ENCODE results near the gene KRTAP20-1. TPM values are rescaled to one million over a fixed set of nuclear protein-coding genes. Genes with fewer than 3 reads are reported as not detected.

The KRTAP20-1 gene
- total RNA-seq, 1 donor from 2014 or later, result not detected

GRCh38 chr21:30634906-30635305, 18.7 kb downstream of the KRTAP20-1 start, which contains the start of gene KRTAP20-2:
Gene KRTAP20-2, plus strand, starts transcription at chr21:30635206. Its CDS starts 58 bp downstream, at chr21:30635264.
- intact Hi-C loops (cut with DNase I), result no loop called here
- ATAC-seq (no peak), DNase-seq (ENCODE audit: missing footprints) (no peak)

GRCh38 chr21:30638686-30639085, 22.5 kb downstream of the KRTAP20-1 start:
- no peak for ATAC-seq
- intact Hi-C loops (cut with DNase I), result no loop called here
- no peak for DNase-seq (ENCODE audit: missing footprints)

GRCh38 chr21:30642564-30642963, 26.3 kb downstream of the KRTAP20-1 start, which contains the start of gene KRTAP20-3:
Gene KRTAP20-3, plus strand, starts transcription at chr21:30642864.
- no peak for DNase-seq (ENCODE audit: missing footprints)
- intact Hi-C loops (cut with DNase I), result no loop called here

GRCh38 chr21:30646904-30647414, 30.7 kb downstream of the KRTAP20-1 start:
- no peak for DNase-seq (ENCODE audit: missing footprints)
- intact Hi-C loops (cut with DNase I), result no loop called here
- ATAC-seq, result no peak

More at GRCh38 chr21:30642564-30642963, 26.3 kb downstream of the KRTAP20-1 start, which contains the start of gene KRTAP20-3:
- no peak for ATAC-seq

- DNase-seq (ENCODE audit: missing footprints), result no peak
- no peak for ATAC-seq
- intact Hi-C loops (cut with DNase I), result no loop called here
These were observed 36.7 kb downstream of the KRTAP20-1 start for GRCh38 chr21:30652891-30653290.

Other genes starting within 250 kb of the KRTAP20-1 start
- gene KRTAP13-2, start 244.2 kb upstream of the KRTAP20-1 start, total RNA-seq, result not detected
- not detected for gene KRTAP13-1, start 220.4 kb upstream of the KRTAP20-1 start, total RNA-seq
- gene KRTAP13-3, start 190.5 kb upstream of the KRTAP20-1 start, total RNA-seq, result not detected
- not detected for gene KRTAP13-4, start 186.2 kb upstream of the KRTAP20-1 start, total RNA-seq
- not detected for gene KRTAP15-1, start 176.2 kb upstream of the KRTAP20-1 start, total RNA-seq
- not detected for gene KRTAP19-1, start 136.1 kb upstream of the KRTAP20-1 start, total RNA-seq
- gene KRTAP19-2, start 129.0 kb upstream of the KRTAP20-1 start, total RNA-seq, result not detected
- not detected for gene KRTAP19-3, start 124.4 kb upstream of the KRTAP20-1 start, total RNA-seq
- gene KRTAP19-4, start 119.3 kb upstream of the KRTAP20-1 start, total RNA-seq, result not detected
- gene KRTAP19-5, start 114.3 kb upstream of the KRTAP20-1 start, total RNA-seq, result not detected
- not detected for gene KRTAP19-6, start 74.6 kb upstream of the KRTAP20-1 start, total RNA-seq
- not detected for gene KRTAP19-7, start 55.1 kb upstream of the KRTAP20-1 start, total RNA-seq
- gene KRTAP22-2, start 26.0 kb upstream of the KRTAP20-1 start, total RNA-seq, result not detected
- not detected for gene KRTAP6-3, start 24.0 kb upstream of the KRTAP20-1 start, total RNA-seq
- not detected for gene KRTAP6-2, start 17.5 kb upstream of the KRTAP20-1 start, total RNA-seq
- not detected for gene KRTAP22-1, start 15.3 kb upstream of the KRTAP20-1 start, total RNA-seq
- not detected for gene KRTAP6-1, start 2.5 kb upstream of the KRTAP20-1 start, total RNA-seq
- gene KRTAP20-4, start 4.2 kb downstream of the KRTAP20-1 start, total RNA-seq, result not detected
- not detected for gene KRTAP20-2, start 18.8 kb downstream of the KRTAP20-1 start, total RNA-seq
- not detected for gene KRTAP20-3, start 26.4 kb downstream of the KRTAP20-1 start, total RNA-seq
- gene KRTAP21-3, start 102.4 kb downstream of the KRTAP20-1 start, total RNA-seq, result not detected
- gene KRTAP21-2, start 130.8 kb downstream of the KRTAP20-1 start, total RNA-seq, result not detected
- gene KRTAP21-1, start 139.0 kb downstream of the KRTAP20-1 start, total RNA-seq, result not detected
- gene KRTAP8-1, start 196.8 kb downstream of the KRTAP20-1 start, total RNA-seq, result not detected
- gene KRTAP7-1, start 213.3 kb downstream of the KRTAP20-1 start, total RNA-seq, result not detected